ENCODE results near the gene KLHL6.
"Not testable (repeated sequence)": the region's sequence is repeated elsewhere in the genome, so short reads cannot be mapped to it uniquely, and the experiment has no call there.

The KLHL6 gene, protein sequence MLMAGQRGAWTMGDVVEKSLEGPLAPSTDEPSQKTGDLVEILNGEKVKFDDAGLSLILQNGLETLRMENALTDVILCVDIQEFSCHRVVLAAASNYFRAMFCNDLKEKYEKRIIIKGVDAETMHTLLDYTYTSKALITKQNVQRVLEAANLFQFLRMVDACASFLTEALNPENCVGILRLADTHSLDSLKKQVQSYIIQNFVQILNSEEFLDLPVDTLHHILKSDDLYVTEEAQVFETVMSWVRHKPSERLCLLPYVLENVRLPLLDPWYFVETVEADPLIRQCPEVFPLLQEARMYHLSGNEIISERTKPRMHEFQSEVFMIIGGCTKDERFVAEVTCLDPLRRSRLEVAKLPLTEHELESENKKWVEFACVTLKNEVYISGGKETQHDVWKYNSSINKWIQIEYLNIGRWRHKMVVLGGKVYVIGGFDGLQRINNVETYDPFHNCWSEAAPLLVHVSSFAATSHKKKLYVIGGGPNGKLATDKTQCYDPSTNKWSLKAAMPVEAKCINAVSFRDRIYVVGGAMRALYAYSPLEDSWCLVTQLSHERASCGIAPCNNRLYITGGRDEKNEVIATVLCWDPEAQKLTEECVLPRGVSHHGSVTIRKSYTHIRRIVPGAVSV

DNA sequence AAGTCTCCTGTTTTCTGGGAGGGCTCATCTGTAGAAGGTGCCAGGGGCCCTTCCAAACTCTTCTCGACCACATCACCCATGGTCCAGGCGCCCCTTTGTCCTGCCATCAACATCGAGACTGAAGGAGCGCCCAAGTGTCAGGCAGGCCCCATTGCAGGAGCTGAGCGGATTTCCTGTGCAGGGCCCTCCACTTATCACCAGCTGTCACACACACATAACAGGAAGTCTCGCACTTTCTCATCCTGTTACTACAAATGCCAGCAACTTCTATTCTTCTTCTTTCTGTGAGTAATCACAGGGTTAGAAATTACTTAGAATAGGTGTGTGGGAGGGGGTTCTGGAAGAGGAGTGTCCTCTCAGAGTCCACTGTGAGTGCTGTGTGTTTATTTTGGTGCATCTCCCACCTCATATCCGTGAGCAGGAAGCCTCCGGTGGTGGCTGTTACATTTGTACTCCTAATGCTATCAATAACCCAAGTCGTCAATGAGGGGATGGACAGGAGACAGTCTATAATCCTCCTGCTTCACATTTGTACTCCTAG lies at the start of gene KLHL6:
TSS of gene KLHL6 (minus strand) at position 166 of the 541 bp plus-strand sequence. CDS start at position 113, 53 bp downstream.
- no peak for DNase-seq

DNA sequence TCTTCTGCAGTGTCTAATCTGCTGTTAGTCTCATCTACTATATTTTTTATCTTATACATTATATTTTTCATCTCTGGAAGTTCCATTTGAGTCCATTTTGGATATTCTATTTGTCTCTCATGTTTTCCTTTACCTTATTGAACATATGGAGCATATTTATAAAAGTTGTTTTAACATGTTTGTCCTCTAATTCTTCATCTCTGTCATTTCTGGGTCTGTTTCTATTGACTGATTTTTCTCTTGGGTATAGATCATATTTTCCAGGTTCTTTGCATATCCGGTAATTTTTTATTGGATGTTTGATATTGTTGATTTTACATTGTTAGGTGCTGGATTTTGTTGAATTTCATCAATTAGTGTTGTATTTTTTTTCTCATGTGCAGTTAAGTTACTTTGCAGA lies 42.5 kb upstream of the KLHL6 start:
- DNase-seq, result no peak

DNA sequence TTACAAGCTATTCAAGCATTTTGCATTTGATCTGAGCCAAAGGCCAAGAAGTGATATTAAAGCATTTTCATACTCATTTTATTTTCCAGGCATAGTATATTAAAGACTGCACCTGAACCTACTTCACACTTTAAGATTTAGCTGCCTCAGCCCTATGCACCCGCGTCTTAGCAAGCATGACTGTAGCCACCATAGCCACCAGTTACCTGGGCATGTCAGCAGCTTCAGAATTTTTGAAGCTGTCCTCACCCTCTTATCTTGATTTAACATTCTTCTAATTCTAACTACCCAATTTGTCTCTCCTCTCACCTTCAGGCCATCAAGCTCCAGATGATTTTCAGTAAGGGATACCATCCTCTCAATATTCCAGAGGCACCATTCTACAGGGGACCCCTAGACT lies 39.1 kb upstream of the KLHL6 start:
- DNase-seq, result no peak

DNA sequence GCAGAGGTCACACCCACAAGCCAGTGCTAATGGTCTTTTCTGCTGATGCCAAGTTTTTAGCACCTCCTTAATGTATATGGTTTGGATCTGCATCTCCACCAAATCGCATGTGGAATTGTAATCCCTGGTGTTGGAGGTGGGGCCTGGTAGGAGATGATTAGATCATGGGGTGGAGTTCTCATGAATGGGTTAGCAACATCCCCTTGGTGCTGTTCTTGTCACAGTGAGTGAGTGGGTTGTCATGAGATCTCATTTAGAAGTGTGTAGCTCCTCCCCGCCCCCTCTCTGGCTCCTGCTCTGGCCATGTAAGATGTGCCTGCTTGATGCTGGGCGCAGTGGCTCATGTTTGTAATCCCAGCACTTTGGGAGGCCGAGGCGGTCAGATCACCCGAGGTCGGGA lies 37.3 kb upstream of the KLHL6 start:
- no peak for DNase-seq

DNA sequence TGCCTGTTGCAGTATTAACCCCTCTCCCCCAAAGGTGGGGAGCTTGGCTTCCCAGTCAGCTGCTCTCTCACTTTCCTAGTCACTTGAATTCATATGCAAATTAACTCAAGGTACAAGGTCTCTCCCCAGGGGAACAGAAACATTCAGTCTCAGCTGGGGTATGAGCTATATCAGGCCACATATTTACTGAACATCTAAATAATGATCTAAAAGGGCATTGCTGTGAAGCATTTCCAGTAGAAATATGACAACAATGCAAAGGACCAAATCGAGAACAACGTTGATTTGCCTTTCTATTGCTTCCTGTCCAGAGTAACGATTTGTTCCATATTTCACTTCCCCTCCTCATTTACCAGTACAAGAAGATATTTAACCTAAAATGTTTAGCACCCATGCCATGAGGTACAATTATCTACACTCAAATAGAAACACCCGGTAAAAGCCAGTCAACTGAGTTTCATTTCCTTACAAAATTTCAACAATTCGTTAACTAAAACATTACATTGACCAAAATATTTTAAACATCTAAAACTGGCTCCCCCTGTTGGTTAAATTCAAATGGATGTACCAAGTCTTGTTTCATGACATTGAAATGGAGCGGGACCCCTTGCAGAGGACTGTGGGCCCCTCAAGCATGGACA lies 36.5 kb upstream of the KLHL6 start:
- DNase-seq, result no peak

DNA sequence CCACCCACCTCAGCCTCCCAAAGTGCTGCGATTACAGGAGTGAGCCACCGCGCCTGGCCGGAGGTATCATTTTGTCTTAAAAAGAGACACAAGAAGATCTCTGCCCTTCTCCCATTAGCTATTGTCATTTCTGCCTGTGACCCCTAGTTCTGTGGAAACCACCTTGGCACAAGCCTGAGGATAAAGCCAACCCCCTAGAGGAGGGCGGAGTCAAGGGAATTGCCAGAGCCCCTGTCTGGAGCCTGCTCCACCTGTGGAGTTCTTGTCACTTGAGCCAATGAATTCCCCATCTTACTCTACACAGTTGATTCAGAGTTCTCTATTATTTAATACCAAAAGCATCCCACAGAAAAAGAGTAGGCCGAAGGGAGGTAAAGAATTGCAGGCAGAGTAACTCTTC lies 34.9 kb upstream of the KLHL6 start:
- no peak for DNase-seq

DNA sequence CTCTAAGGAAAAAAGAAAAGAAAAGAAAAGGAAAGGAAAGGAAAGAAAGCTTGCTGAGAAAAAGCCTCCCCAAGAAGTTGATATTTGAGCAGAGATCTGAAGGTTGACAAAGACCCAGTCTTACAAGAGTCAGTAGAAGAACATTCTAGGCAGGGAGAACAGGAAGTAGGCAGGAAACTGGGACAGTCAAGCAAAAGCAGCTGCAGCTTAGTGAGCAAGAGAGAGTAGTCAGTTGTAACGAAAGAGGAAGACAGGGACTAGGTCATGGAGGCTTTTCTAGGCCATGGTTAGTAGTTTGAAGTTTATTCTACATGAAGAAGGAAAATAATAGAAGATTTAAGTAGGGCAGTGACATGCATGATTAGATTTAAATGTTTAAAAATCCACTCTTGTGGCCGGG lies 31.8 kb upstream of the KLHL6 start:
- DNase-seq, result no peak

DNA sequence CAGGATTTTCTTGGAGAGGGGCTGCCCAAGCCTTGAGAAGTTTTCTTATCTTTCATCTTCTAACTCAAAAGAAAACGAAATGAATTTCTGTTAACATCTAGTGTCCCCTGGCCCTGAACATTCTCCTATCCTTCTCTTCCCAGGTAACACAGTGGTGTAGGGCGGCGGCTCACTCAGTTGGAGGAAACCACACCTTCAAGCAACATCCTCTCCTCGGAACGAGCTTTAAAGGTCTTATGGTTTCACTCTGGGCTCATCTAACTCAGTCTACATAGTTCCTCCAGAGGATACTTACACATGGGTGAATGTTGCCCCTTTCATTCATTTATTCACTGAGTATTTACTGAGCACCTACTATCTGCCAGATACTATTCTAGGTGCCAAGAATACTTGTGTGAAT lies 31.0 kb upstream of the KLHL6 start:
- no peak for DNase-seq

DNA sequence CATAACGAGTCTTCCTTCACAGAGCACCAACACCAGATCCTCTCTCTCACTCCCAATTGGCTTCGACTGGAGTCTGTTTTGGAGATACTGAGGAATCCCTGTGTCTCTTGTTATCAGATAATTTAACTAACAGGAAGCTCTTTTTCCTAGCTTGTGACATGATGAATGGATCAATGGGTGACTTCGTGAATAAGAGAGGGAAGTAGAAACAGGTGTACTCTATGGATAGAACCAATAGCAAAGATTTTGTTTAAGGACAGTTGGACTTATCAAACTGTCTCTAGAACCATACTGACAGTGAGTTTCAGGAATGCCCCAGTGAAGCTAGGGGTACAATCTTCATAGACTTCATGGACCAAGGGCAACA lies 29.4 kb upstream of the KLHL6 start:
- no peak for DNase-seq

DNA sequence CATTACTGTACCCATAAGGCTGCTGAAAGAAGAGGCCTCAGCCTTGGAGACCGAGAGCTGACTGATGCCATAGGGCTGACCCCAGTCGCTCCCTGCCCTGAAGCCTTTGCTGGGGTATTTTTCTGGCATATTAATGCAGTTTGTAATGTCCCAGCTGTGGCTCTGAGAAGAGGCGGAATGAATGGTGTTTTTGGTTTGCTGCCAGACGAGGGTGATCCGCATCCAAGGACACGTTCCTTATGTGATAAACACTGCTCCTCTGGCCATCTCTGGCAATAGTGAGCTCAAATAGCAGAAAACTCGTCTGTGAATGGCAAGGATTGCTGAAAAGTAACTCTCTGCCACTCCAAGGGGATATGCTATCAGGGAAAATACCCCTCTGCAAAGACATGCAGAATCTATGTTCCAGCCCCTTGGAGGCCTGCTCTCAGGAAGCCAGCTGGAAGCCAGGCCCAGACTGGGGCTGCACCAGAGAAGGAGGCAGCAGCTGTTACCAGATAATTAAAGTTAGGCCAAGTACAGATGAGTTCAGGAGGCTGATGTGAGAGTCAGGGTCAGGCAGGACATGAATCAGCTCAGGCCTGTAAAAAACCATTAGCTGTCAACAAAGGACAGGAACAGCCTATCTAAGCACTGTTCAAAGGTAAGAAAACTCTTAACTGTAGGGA lies 28.9 kb upstream of the KLHL6 start:
- no peak for DNase-seq

DNA sequence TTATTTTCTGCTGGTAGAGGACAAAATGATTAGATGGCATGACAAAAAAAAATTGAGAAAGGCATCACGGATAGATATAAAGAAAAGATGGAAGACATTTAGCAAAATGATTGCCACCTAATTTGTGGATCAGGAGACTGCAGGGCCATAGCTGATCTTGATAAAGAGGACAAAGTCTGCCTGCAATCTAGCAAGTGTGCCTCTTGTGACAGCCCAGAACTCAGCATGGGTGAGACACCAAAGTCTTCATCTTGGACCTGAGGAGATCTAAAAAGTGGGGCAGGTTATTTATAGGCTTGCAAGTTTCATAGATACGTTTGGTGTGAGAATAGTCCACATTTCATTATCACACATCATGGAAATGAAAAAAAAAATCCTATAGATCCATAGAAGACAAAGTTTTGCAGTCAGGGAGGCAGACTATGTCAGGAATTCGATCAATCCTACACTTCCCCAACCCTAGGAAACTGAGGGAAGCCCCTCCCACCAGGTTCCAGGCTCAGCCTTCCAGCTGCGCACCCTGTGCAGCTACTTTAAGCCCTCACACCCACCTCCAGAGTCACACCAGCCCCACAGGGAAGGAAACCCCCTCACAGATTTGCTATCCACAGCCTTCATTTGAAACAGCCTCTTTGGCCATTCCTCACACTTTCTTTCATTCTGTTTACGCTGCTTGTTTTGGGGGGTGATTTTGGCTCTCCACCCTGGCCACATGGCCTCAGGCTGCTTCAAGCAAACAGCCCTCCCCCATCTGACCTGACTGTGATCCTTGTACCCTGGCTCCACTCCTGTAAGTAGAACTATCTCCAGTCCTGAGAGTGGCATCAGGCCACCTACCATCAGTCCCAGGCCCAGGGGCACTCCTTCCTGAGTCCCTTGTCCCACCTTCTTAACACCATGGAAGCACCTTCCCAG lies 28.1 kb upstream of the KLHL6 start:
- DNase-seq, result no peak

DNA sequence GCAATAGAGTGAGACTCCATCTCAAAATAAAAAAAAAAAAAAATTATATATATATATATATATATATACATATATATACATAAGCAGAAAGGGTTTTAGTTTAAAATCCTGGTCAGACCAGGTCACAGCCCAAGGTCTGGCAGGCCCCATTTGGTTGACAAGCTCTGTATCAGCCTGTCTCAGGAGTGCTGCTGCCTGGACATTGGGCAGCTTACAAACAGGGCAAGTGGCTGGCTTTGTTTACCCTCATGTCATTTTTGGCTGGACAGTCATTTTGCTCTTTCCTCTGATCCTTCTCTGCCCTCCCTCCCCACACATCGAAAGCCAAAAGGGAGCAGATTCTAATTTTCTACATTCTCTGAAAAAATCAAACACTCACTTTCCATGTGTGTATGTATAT lies 26.7 kb upstream of the KLHL6 start:
- DNase-seq, result no peak

DNA sequence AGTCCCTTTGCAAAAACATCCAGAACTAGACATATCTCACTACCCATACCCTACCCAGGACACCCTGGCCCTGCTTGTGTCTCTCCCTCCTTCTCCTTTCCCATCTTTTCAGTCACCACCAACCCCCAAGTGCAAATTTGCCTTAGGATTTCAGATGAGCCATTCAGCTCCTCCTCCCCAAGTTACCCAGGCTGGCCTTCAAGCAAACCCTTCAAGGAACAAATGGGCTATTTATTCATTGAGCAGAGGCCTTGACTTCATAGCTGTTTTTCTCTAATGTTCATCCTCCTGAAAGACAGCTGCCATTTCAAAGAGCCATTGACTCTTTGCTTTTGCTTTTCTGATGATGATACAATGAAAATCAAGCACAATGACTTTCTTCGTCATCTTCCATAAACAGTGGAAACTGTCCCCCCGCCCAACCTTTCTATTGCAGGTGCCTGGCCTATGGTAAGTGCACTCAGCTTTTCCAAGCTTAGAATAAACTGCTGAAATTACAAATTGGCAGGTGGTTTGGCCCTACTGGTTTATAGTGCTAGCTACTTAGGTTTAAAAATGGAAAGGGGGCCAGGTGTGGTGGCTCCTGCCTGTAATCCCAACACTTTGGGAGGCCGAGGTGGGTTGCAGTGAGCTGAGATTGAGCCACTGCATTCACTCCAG lies 26.1 kb upstream of the KLHL6 start:
- DNase-seq, result no peak

DNA sequence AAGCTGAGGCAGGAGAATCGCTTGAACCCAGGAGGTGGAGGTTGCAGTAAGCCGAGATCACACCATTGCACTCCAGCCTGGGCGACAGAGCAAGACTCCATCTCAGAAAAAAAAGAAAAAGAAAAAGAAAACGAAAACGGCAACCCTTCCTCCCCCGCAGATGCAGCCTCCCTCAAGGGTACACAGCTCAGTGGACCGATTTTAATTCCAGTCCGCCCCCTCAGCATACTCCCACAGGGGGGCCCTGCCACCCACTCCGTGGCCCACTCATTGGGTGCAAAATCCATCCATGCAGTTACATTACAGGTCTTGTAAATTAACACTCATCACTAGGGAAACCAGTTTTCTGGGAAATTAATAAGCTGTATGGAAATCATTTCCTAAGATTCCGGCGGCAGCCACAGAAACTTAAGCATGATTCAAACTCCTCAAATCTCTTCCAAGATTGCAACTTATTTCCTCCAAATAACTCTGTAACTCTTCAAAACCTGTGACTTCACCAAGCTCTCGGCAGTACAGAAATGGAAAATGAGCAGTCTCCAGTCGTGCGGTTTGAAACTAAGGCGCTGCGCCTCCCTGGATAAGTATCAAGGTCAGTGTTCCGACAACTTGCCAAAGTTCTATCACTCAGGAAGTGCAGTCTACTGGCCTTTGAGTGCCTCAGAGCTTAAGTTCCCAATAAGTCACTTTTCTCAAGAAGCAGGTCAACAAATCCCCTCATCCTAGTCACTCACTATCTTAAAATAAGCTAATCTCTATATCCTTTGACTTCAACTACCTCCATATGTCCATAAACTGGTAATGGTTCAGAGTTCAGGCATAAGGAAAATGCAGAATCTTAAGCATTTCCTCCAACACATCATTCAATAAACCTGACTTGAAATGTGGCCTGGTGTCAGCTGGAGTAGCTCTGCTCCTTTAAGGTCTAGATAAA lies 24.7 kb upstream of the KLHL6 start:
- DNase-seq, result no peak

DNA sequence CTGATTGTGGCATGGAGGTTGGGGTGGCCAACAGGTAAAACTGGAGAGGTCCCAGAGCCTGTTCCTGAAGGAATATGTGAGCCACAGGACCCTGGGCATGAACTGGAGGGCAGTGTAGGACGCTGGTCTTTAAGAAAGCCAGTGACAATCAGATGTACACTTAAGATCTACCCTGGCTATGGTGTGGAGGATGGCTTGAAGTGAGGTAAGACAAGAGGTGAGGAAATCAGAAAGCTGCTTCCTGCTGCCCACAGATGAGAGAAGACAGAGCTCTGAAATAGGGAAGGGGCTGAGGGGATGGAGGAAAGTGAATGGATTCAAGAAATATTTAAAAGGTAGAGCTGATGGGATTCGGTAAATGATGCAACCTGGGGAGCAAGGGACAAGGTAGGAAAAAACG lies 22.7 kb upstream of the KLHL6 start:
- DNase-seq, result no peak

DNA sequence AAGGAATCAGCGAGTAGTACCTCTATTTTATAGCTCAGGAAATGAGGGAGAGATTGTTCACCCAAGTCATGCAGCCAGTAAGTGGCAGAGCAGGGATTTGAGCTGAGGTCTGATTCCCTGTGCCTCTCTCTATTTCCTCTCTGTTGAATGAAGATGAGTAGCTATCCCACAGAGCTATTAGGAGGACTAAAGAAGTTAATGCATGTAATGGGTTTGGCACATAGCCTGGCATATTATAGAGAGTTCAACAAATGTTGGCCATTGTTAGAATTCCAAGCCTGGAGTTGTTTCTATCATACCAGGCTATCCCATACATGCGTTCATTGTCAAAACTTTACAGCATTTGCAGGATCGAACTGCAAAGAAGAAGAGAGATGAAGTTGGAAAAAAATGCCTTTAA lies 21.8 kb upstream of the KLHL6 start:
- DNase-seq, result no peak

DNA sequence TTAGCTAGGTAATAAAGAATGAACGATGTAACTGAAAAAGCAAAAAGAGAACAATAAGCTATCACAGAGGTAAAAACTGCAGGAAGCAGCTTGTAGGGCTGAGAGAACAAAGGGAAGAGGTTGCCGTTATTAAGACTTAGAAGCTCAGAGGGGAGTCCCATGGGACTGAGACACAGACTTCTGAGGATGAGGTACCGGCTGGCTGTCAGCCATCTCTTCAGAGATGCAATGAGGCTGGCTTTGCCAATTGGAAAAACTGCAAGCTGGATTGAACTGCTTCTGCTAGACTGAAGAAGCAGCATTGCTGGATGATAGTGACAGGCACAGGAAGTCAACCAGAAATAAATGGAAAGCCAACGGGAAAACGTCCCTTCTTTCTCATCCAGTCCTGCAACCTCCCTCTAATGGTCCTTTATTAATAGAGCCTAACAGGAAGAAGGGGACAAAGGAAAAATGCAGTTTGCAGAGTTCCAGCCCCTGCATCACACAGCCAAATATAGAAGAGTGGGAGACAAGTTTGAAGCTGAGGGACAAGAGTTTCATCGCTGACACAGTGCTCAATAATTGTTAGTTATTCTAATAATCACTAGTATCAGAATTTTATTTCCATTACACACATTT lies 21.1 kb upstream of the KLHL6 start:
- no peak for DNase-seq

DNA sequence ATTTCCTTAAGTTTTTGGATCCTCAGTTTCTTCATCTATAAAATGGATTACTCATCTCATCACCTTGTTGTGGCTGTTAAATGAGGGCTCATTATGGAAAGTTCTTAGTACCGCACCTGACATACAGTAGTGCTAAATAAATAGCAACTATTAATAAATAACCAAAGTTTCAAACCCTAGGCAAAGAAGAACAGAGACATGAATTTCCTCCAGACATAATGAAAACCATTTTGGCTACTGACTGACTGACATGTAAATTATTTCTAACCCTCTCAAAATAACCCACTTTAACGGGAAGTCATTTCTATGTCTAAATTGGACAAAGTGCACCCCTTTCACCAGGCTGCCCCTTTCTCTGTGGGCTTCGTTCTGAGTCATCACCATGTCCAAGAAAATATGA lies 17.4 kb upstream of the KLHL6 start:
- DNase-seq, result no peak

DNA sequence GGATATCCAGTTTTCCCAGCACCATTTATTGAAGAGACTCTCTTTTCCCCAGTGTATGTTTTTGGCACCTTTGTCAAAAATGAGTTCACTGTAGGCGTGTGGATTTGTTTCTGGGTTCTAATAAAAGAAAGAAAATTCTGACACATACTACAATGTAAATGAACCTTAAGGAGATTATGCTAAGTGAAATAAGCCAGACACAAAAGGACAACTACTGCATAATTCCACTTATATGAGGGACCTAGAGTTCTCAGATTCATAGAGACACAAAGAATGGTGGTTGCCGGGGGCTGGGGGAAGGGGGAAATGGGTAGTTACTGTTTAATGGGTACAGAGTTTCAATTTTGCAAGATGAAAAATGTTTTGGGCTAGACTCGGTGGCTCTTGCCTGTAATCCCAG lies 14.7 kb upstream of the KLHL6 start:
- not testable (repeated sequence) for DNase-seq

DNA sequence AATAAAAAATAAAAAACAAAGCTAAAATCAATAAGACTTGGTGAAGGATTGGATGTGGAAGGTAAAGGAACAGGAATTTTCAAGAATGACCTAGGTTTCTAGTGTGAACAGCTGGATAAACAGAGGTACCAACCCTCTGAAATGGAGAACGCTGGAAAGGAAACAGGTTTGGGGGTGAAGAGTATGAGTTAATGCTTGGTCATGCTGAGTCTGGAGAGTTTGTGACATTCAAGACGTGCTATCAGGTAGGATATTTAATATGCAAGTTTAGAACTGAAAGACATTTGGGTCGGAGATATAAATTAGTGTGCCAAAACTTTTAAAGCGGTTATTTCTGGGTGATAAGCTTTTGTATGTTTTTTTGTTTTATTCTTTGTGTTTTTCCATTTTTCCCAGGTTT lies 11.4 kb upstream of the KLHL6 start:
- no peak for DNase-seq
